ENCODE measurements around the gene PAX2. TPM values are rescaled to one million over a fixed set of nuclear protein-coding genes. Genes with fewer than 3 reads are reported as not detected.

Gene PAX2
- total and polyA plus RNA-seq, 4 donors, result not detected

DNA sequence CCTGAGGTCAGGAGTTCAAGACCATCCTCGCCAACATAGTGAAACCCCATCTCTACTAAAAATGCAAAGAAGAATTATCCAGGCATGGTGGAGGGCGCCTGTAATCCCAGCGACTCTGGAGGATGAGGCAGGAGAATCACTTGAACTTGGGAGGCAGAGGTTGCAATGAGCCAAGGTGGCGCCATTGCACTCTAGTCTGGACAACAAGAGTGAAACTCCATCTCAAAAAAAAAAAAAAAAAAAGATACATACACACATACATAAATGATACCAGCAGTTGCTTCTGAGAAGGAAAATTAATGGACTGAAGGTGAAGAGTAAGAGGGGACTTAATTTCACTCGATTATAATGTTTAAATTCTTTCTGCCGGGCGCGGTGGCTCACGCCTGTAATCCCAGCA, 40.2 kb upstream of the PAX2 start:
- Histone ChIP-seq H3K4me3 (ENCODE audit: low read depth in 1 of 3, low read length in 3 of 3) (no peak overlapping the region), H3K9me3 (ENCODE audit: control insufficient read depth in 4 of 4, low read length in 3 of 4) (no peaks in the 10 kb centered on the region), H3K4me1 (ENCODE audit: control insufficient read depth in 4 of 4, insufficient read depth in 4 of 4, low read length in 3 of 4) (peaks cover 0 to 1% (median 0%) of the 10 kb centered on the region in 4 donors), H3K9ac (ENCODE audit: low read depth in 1 of 2, low read length in 2 of 2) (no peak overlapping the region), H3K27me3 (ENCODE audit: control insufficient read depth in 4 of 4, insufficient read depth in 4 of 4, low read length in 3 of 4) (peaks cover 5 to 8% (median 6%) of the 10 kb centered on the region in 4 donors), H3K36me3 (ENCODE audit: control insufficient read depth in 4 of 4, insufficient read depth in 3 of 4, low read depth in 1 of 4, low read length in 3 of 4) (no peaks in the 10 kb centered on the region), H3K27ac (ENCODE audit: low read depth in 1 of 2, low read length in 2 of 2) (no peak overlapping the region)
- 79% methylated on average over 9 of the region's 9 CpGs for WGBS
- DNase-seq (ENCODE audit: low spot score), result no peak
- no peak for TF ChIP-seq RXRA (IDR thresholded peaks at IDR 0.05)
- TF ChIP-seq, protein P1, sequence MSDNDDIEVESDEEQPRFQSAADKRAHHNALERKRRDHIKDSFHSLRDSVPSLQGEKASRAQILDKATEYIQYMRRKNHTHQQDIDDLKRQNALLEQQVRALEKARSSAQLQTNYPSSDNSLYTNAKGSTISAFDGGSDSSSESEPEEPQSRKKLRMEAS (IDR thresholded peaks at IDR 0.05), result no peak
- TF ChIP-seq FOXA1 (IDR thresholded peaks at IDR 0.05), result no peak
- TF ChIP-seq FOXA2 (IDR thresholded peaks at IDR 0.05), result no peak
- TF ChIP-seq YY1 (IDR thresholded peaks at IDR 0.05), result no peak
- no peak for TF ChIP-seq RAD21 (IDR thresholded peaks at IDR 0.05)
- TF ChIP-seq TAF1 (conservative IDR thresholded peaks at IDR 0.05), result no peak
- no peak for TF ChIP-seq JUND (IDR thresholded peaks at IDR 0.05)
- no peak for TF ChIP-seq HNF4A (conservative IDR thresholded peaks at IDR 0.05)
- TF ChIP-seq NR2F2 (IDR thresholded peaks at IDR 0.05), result no peak
- TF ChIP-seq SP1 (IDR thresholded peaks at IDR 0.05), result no peak
- TF ChIP-seq EGR1 (IDR thresholded peaks at IDR 0.05; ENCODE audit: low read depth in 2 of 2), result no peak
- TF ChIP-seq, protein P2, sequence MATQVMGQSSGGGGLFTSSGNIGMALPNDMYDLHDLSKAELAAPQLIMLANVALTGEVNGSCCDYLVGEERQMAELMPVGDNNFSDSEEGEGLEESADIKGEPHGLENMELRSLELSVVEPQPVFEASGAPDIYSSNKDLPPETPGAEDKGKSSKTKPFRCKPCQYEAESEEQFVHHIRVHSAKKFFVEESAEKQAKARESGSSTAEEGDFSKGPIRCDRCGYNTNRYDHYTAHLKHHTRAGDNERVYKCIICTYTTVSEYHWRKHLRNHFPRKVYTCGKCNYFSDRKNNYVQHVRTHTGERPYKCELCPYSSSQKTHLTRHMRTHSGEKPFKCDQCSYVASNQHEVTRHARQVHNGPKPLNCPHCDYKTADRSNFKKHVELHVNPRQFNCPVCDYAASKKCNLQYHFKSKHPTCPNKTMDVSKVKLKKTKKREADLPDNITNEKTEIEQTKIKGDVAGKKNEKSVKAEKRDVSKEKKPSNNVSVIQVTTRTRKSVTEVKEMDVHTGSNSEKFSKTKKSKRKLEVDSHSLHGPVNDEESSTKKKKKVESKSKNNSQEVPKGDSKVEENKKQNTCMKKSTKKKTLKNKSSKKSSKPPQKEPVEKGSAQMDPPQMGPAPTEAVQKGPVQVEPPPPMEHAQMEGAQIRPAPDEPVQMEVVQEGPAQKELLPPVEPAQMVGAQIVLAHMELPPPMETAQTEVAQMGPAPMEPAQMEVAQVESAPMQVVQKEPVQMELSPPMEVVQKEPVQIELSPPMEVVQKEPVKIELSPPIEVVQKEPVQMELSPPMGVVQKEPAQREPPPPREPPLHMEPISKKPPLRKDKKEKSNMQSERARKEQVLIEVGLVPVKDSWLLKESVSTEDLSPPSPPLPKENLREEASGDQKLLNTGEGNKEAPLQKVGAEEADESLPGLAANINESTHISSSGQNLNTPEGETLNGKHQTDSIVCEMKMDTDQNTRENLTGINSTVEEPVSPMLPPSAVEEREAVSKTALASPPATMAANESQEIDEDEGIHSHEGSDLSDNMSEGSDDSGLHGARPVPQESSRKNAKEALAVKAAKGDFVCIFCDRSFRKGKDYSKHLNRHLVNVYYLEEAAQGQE (IDR thresholded peaks at IDR 0.05), result no peak
- no peak for TF ChIP-seq GABPA (IDR thresholded peaks at IDR 0.05 in 1 of 2, conservative IDR thresholded peaks at IDR 0.05 in 1 of 2)
- TF ChIP-seq HNF4G (IDR thresholded peaks at IDR 0.05), result no peak
- TF ChIP-seq, protein P3, sequence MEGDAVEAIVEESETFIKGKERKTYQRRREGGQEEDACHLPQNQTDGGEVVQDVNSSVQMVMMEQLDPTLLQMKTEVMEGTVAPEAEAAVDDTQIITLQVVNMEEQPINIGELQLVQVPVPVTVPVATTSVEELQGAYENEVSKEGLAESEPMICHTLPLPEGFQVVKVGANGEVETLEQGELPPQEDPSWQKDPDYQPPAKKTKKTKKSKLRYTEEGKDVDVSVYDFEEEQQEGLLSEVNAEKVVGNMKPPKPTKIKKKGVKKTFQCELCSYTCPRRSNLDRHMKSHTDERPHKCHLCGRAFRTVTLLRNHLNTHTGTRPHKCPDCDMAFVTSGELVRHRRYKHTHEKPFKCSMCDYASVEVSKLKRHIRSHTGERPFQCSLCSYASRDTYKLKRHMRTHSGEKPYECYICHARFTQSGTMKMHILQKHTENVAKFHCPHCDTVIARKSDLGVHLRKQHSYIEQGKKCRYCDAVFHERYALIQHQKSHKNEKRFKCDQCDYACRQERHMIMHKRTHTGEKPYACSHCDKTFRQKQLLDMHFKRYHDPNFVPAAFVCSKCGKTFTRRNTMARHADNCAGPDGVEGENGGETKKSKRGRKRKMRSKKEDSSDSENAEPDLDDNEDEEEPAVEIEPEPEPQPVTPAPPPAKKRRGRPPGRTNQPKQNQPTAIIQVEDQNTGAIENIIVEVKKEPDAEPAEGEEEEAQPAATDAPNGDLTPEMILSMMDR (IDR thresholded peaks at IDR 0.05; ENCODE audit: low read depth, low read length, missing input control), result no peak
- TF ChIP-seq, protein P4, sequence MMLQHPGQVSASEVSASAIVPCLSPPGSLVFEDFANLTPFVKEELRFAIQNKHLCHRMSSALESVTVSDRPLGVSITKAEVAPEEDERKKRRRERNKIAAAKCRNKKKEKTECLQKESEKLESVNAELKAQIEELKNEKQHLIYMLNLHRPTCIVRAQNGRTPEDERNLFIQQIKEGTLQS (IDR thresholded peaks at IDR 0.05), result no peak
- TF ChIP-seq, protein P5, sequence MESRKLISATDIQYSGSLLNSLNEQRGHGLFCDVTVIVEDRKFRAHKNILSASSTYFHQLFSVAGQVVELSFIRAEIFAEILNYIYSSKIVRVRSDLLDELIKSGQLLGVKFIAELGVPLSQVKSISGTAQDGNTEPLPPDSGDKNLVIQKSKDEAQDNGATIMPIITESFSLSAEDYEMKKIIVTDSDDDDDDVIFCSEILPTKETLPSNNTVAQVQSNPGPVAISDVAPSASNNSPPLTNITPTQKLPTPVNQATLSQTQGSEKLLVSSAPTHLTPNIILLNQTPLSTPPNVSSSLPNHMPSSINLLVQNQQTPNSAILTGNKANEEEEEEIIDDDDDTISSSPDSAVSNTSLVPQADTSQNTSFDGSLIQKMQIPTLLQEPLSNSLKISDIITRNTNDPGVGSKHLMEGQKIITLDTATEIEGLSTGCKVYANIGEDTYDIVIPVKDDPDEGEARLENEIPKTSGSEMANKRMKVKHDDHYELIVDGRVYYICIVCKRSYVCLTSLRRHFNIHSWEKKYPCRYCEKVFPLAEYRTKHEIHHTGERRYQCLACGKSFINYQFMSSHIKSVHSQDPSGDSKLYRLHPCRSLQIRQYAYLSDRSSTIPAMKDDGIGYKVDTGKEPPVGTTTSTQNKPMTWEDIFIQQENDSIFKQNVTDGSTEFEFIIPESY (IDR thresholded peaks at IDR 0.05), result no peak

Data from liver (tissue), 9 donors.